ENCODE results near the gene MDFIC. TPM values are rescaled to one million over a fixed set of nuclear protein-coding genes. Genes with fewer than 3 reads are reported as not detected.

The MDFIC gene
- total and polyA plus RNA-seq, 4 donors, result 3.2 to 6.6 (median 5.3) TPM

DNA sequence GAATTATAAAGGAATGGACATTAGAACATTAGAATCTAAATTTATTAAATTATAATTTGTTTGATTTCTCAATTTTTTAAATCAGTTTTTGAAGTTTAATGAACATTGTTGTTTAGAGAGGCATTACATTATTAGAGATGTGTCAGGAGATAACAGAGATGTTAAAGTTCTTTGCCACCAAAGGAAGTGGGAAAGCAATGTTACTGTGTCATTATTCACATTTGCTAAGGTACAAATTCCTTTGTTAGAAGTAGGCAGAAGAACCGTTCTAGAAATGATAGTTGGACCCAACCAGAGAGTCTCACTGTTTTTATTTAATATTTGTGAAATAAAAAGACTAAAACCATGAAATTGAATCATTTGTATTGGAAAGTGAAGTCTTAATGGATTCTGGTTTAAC is 92.9 kb downstream of the MDFIC start:
- Histone ChIP-seq H3K27ac (ENCODE audit: low read depth in 1 of 2, low read length in 2 of 2) (no peak overlapping the region), H3K9ac (ENCODE audit: low read depth in 1 of 2, low read length in 2 of 2) (no peak overlapping the region), H3K4me3 (ENCODE audit: low read depth in 1 of 3, low read length in 3 of 3) (no peak overlapping the region), H3K27me3 (ENCODE audit: control insufficient read depth in 4 of 4, insufficient read depth in 4 of 4, low read length in 3 of 4) (no peaks in the 10 kb centered on the region), H3K4me1 (ENCODE audit: control insufficient read depth in 4 of 4, insufficient read depth in 4 of 4, low read length in 3 of 4) (peaks cover 0 to 1% (median 0%) of the 10 kb centered on the region in 4 donors), H3K36me3 (ENCODE audit: control insufficient read depth in 4 of 4, insufficient read depth in 3 of 4, low read depth in 1 of 4, low read length in 3 of 4) (peaks cover 0 to 4% (median 2%) of the 10 kb centered on the region in 4 donors), H3K9me3 (ENCODE audit: control insufficient read depth in 4 of 4, low read length in 3 of 4) (no peaks in the 10 kb centered on the region)
- DNase-seq (ENCODE audit: low spot score), result no peak
- 78% methylated on average over 1 of the region's 1 CpG for WGBS
- TF ChIP-seq EGR1 (IDR thresholded peaks at IDR 0.05; ENCODE audit: low read depth in 2 of 2) (no peak), ATF3 (IDR thresholded peaks at IDR 0.05) (no peak), RAD21 (IDR thresholded peaks at IDR 0.05) (no peak), TAF1 (conservative IDR thresholded peaks at IDR 0.05) (no peak), HNF4G (IDR thresholded peaks at IDR 0.05) (no peak), ZBTB33 (IDR thresholded peaks at IDR 0.05) (no peak), CTCF (IDR thresholded peaks at IDR 0.05; ENCODE audit: low read depth, low read length, missing input control) (no peak), HNF4A (conservative IDR thresholded peaks at IDR 0.05) (no peak), REST (IDR thresholded peaks at IDR 0.05) (no peak), FOXA2 (IDR thresholded peaks at IDR 0.05) (no peak), JUND (IDR thresholded peaks at IDR 0.05) (no peak), YY1 (IDR thresholded peaks at IDR 0.05) (no peak), FOXA1 (IDR thresholded peaks at IDR 0.05) (no peak)
- TF ChIP-seq, protein P1, sequence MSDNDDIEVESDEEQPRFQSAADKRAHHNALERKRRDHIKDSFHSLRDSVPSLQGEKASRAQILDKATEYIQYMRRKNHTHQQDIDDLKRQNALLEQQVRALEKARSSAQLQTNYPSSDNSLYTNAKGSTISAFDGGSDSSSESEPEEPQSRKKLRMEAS (IDR thresholded peaks at IDR 0.05), result no peak

DNA sequence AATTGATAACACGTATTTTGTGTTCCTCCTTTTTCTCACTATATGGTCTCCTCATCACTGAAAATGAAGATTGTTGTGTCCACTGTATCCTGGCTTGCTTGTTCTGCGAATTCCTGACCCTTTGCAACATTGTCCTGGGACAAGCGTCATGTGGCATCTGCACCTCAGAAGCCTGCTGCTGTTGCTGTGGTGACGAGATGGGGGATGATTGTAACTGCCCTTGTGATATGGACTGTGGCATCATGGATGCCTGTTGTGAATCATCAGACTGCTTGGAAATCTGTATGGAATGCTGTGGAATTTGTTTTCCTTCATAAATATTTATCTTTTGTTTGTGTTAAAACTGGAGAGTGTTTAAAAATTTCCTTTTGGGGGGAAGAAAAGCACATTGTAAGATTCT is 93.7 kb downstream of the MDFIC start:
- no peaks in the 10 kb centered on the region for H3K27me3 ChIP-seq (ENCODE audit: control insufficient read depth in 4 of 4, insufficient read depth in 4 of 4, low read length in 3 of 4)
- no peak overlapping the region for H3K27ac ChIP-seq (ENCODE audit: low read depth in 1 of 2, low read length in 2 of 2)
- WGBS, result 91% methylated on average over 4 of the region's 4 CpGs
- no peak for DNase-seq (ENCODE audit: low spot score)
- no peak overlapping the region for H3K4me3 ChIP-seq (ENCODE audit: low read depth in 1 of 3, low read length in 3 of 3)
- H3K4me1 ChIP-seq (ENCODE audit: control insufficient read depth in 4 of 4, insufficient read depth in 4 of 4, low read length in 3 of 4), result peaks cover 0 to 1% (median 0%) of the 10 kb centered on the region in 4 donors
- peaks cover 0 to 4% (median 2%) of the 10 kb centered on the region in 4 donors for H3K36me3 ChIP-seq (ENCODE audit: control insufficient read depth in 4 of 4, insufficient read depth in 3 of 4, low read depth in 1 of 4, low read length in 3 of 4)
- no peaks in the 10 kb centered on the region for H3K9me3 ChIP-seq (ENCODE audit: control insufficient read depth in 4 of 4, low read length in 3 of 4)
- no peak overlapping the region for H3K9ac ChIP-seq (ENCODE audit: low read depth in 1 of 2, low read length in 2 of 2)
- TF ChIP-seq, protein P1 (IDR thresholded peaks at IDR 0.05), result no peak
- TF ChIP-seq NR2F2 (IDR thresholded peaks at IDR 0.05) (no peak), ATF3 (IDR thresholded peaks at IDR 0.05) (no peak), GABPA (IDR thresholded peaks at IDR 0.05 in 1 of 2, conservative IDR thresholded peaks at IDR 0.05 in 1 of 2) (no peak), JUND (IDR thresholded peaks at IDR 0.05) (no peak), FOXA2 (IDR thresholded peaks at IDR 0.05) (no peak), RXRA (IDR thresholded peaks at IDR 0.05) (no peak), YY1 (IDR thresholded peaks at IDR 0.05) (no peak), SP1 (IDR thresholded peaks at IDR 0.05) (no peak), RAD21 (IDR thresholded peaks at IDR 0.05) (no peak), TAF1 (conservative IDR thresholded peaks at IDR 0.05) (no peak), FOXA1 (IDR thresholded peaks at IDR 0.05) (no peak), REST (IDR thresholded peaks at IDR 0.05) (no peak), HNF4G (IDR thresholded peaks at IDR 0.05) (no peak)

Measured in liver (tissue), 9 donors.